Measurements from ENCODE around the gene SP140L. TPM values are rescaled to one million over a fixed set of nuclear protein-coding genes. Genes with fewer than 3 reads are reported as not detected.
A peak's percentile ranks its signal among the peaks of the same experiment; 100 is the strongest.

Gene SP140L
- total and polyA plus RNA-seq, 10 donors: 32.0 to 85.7 (median 59.3) TPM

DNA sequence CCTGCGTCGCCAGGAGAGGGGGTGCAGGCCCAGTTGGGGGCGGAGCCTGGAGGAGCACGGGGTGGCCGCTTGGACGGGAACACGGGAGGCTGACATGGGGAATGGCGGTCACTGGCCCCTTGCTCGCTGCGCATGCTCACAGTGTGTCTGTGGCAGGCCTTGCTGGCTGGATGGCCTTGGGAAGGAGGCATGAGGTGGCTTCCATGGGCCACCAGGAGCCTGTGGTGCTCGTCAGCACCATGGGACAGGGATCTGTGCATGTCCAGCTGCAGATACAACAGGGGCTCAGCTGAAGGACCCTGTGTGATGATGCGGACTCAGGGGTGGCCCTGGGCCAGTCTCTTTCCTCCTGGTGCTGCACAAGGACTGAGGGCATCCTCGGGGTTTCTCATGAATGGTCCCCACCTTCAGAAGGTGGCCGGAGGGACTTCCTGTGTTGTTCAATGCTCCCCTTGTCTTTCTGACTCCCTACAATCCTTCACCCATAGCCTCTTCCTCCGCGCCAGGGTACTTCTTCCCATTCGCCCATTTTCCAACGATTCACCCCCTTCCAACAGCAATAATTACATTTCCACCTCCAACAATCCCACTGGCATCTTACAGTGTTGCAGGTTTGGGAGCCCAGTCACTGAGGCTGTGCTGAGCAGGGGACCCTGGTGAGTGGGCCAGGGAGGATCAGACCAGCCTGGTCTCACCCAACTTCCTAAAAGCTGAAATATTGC lies 3.4 kb upstream of the SP140L start:
- TF ChIP-seq, protein P1, sequence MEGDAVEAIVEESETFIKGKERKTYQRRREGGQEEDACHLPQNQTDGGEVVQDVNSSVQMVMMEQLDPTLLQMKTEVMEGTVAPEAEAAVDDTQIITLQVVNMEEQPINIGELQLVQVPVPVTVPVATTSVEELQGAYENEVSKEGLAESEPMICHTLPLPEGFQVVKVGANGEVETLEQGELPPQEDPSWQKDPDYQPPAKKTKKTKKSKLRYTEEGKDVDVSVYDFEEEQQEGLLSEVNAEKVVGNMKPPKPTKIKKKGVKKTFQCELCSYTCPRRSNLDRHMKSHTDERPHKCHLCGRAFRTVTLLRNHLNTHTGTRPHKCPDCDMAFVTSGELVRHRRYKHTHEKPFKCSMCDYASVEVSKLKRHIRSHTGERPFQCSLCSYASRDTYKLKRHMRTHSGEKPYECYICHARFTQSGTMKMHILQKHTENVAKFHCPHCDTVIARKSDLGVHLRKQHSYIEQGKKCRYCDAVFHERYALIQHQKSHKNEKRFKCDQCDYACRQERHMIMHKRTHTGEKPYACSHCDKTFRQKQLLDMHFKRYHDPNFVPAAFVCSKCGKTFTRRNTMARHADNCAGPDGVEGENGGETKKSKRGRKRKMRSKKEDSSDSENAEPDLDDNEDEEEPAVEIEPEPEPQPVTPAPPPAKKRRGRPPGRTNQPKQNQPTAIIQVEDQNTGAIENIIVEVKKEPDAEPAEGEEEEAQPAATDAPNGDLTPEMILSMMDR (IDR thresholded peaks at IDR 0.05 in 8 of 11, conservative IDR thresholded peaks at IDR 0.05 in 3 of 11): no peak
- peak in 2 of 3 donors; percentile 28 to 60 for TF ChIP-seq POLR2AphosphoS5 (IDR thresholded peaks at IDR 0.05)
- intact Hi-C loops (cut with DNase I; ENCODE audit: low total_unique reads): no loop called here
- H3K4me1 ChIP-seq: peaks cover 13 to 69% (median 39%) of the 10 kb centered on the region in 6 donors
- H3K27me3 ChIP-seq (replicated peaks in 1 of 7): no peaks in the 10 kb centered on the region
- peak; percentile 72 for DNase-seq
- H3K27ac ChIP-seq: peak overlapping the region in 1 of 8 donors; percentile 11
- peaks cover 0 to 4% (median 0%) of the 10 kb centered on the region in 6 donors for H3K36me3 ChIP-seq
- WGBS, 5 donors: 89 to 95% (median 92%) methylated on average over 18 of the region's 18 CpGs
- H3K4me3 ChIP-seq: no peak overlapping the region
- peaks cover 0 to 10% (median 2%) of the 10 kb centered on the region in 8 donors for H3K9me3 ChIP-seq

DNA sequence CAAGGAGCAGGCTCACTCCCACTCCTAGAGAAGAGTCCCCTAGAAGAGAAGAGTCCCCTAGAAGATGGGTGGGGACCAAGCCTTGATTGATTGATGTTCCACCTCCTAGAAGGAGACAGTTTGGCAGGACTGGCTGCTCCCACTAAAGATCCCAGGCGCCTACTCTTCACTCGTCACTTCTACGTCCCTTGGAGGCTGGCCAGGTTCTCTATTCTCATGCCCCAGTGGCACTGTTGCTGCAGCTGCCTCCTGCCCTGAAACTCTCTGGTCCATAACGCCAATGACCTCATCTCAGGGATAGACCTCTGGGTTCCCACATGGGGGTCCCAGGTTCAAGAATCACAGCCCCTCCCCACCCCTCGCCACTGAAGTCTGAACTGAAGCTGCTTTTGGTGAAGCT lies 2.5 kb upstream of the SP140L start:
- Histone ChIP-seq H3K4me3 (no peak overlapping the region), H3K27ac (no peak overlapping the region), H3K4me1 (peaks cover 17 to 69% (median 40%) of the 10 kb centered on the region in 6 donors), H3K9me3 (peaks cover 0 to 10% (median 2%) of the 10 kb centered on the region in 8 donors), H3K36me3 (peaks cover 0 to 11% (median 0%) of the 10 kb centered on the region in 6 donors), H3K27me3 (replicated peaks in 1 of 7) (no peaks in the 10 kb centered on the region)
- TF ChIP-seq POLR2AphosphoS5 (IDR thresholded peaks at IDR 0.05): no peak
- TF ChIP-seq, protein P1 (IDR thresholded peaks at IDR 0.05 in 8 of 11, conservative IDR thresholded peaks at IDR 0.05 in 3 of 11): no peak
- intact Hi-C loops (cut with DNase I; ENCODE audit: low total_unique reads): no loop called here
- no peak for DNase-seq
- WGBS, 5 donors: 75 to 87% (median 79%) methylated on average over 5 of the region's 5 CpGs

DNA sequence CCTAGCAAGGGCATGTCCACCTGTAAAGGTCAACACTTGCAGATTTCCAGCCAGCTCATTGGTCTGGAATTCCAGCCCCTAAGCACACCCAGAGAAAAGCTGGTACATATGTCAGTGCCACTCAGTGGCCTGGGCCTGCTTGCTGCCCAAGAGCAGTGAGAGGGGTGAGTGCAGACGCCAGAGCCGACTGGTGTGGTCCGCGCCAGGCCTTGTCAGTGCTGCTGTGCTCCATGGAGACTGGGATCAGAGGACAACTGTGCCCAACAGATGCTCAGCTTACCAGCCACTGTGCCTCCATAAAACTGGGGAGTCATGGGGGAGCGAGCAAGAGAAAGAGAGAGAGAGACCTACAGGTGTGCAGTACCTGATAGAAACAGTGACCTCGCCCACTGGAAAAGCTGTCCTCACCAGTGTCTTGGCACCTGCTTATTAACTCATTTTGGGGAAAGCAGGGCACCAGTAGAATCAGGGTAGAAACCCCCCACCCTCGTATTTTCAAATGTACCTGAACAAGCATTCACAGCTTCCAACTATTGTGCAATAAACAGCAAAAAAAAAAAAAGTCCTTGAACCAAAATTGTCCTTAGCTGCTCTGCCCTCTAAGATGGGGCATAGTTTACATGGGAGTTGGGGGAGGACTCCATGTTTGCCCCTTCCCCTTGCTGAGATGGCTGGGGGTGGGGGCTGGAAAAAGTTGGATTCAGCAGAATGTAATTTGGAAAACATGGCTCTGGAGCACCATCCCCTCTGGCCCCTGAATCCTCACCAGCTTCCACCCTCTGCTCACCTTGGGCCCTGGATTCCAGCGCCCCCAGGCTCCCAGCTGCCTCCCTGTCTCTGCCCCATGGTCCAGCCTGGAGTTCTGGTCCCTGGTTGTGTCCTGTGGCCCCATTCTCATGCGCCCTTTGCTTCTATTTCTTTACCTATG lies 1.4 kb upstream of the SP140L start:
- peaks cover 0 to 10% (median 2%) of the 10 kb centered on the region in 8 donors for H3K9me3 ChIP-seq
- intact Hi-C loops (cut with DNase I; ENCODE audit: low total_unique reads): no loop called here
- peak; percentile 74 for DNase-seq
- peaks cover 21 to 72% (median 44%) of the 10 kb centered on the region in 6 donors for H3K4me1 ChIP-seq
- H3K27me3 ChIP-seq (replicated peaks in 1 of 7): no peaks in the 10 kb centered on the region
- WGBS, 5 donors: 91 to 95% (median 94%) methylated on average over 8 to 9 of the region's 9 CpGs
- H3K36me3 ChIP-seq: peaks cover 0 to 22% (median 0%) of the 10 kb centered on the region in 6 donors
- TF ChIP-seq, protein P1 (IDR thresholded peaks at IDR 0.05 in 8 of 11, conservative IDR thresholded peaks at IDR 0.05 in 3 of 11): no peak
- TF ChIP-seq POLR2A (IDR thresholded peaks at IDR 0.05) (no peak), POLR2AphosphoS5 (IDR thresholded peaks at IDR 0.05) (no peak)
- H3K27ac ChIP-seq: peak overlapping the region in 2 of 8 donors; percentile 5 to 93
- no peak overlapping the region for H3K4me3 ChIP-seq
